Smooth muscle cell of the brain vasculature (primary cell): ENCODE results near the gene MR1.
"Not testable (repeated sequence)": the region's sequence is repeated elsewhere in the genome, so short reads cannot be mapped to it uniquely, and the experiment has no call there.

Experiments
- DNase-seq: peaks from one replicate; pipeline ENCODE4 v3.0.0-alpha.2; 2012; ENCODE audit warnings: low read depth, low spot score

MR1 gene

DNA sequence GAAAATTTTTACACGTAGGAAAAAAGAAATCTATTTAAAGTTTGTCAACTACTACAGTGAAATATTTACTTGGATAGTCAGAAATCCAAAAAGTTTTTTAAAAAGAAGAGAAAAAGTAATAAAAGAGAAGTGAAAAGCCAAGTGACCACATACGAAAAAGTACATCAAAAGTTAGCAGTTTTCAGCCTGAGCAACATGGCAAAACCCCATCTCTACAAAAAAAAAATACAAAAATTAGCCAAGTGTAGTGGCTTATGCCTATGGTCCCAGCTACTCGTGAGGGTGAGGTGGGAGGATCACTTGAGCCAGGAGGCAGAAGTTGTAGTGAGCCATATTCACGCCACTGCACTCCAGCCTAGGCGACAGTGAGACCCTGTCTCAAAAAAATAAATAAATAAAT lies 5.2 kb upstream of the MR1 start:
- no peak for DNase-seq

DNA sequence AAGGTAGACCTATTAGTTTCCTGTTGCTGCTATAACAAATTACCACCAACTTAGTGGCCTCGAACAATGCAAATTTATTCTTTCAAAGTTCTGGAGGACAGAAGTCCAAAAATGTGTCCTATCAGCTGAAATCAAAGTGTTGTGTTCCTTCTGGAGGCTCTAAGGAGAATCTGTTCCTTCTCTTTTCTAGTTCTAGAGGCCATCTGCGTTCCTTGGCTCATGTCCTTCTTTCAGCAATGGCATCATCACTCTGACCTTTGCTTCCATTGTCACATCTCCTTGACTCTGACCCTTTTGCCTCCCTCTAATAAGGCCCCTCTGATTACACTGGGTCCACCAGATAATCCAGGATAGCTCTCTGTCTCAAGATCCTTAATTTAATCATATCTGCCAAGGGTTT lies 1.2 kb upstream of the MR1 start:
- DNase-seq, result no peak

DNA sequence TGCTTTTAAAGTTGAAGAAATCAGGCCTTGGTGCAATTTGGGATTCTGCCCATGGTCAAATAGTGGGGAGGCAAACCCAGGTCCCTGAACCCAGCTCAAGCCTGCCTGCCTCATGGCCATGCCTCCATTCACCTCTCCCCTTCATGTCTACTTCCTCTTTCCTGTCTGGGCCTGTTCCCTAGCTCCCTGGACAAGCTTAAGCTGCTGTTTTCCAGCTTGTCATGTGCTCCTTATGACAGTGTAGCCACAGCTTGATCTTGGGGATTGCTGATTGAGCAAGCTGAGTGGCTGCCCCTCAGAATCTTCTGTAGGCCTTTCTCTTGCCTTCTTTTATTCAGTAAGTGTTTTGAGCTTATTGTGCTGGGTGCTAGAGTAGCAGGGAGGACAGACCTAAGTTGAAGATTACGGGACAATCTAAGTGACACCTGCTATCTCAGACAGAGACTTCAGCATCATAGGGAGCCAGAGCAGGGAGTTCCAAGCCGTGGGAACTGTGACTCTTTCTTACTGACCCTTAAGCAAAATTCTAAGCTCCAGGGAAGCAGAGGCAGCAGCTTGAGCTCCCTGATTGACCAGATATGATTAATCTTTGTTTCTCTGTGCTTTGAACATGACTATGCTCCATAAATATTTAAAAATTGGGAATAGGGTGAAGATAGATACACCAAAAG lies 520 bp upstream of the MR1 start:
- peak; percentile 4 for DNase-seq

DNA sequence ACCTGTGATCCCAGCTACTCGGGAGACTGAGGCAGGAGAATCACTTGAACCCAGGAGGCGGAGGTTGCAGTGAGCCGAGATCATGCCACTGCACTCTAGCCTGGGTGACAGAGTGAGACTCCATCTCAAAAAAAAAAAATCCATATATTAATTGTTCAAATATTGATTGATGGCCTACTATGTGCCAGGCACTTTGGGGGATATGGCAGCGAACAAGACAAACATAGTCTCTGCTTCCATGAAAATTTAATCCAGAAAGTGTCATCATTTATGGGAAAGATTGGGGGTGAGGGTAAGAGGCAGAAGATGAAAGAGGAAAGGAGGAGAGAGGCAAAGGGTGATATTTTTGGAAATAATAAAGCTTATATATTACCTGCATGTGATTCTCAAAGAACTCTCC lies 1.4 kb downstream of the MR1 start:
- not testable (repeated sequence) for DNase-seq

DNA sequence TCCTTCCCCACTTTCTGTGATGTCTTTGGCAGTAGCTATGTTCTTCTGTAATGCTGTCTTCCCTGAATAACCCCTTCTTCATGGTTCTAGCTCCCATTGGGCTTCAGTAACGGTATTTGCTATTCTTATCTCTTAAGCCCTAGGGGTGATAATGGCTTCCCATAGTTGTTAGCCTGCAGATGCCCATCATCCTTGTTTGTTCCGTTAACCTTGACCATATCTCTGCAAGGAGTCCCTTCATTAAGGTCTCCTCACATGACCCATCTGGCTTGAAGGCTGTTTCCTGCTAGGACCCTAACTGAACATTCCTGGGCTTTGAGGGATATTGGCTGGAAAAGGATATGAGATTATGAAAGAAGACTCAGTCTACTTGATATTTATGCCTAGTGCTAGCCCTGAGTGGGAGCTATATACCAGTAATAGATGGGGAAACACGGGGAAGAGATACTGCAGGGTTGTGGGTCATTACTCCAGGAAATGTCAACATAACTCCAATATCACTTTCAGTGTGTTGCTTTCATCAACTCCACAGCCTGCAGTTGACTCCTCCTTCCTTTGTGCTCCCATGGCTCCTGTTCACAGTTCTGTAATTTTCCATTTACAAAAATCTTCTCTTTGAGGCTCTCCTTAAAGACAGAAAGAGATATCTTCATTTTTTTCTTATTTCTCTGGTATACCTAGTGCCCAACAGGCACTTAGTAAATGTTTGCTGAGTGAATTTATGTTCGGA lies 2.5 kb downstream of the MR1 start:
- no peak for DNase-seq

DNA sequence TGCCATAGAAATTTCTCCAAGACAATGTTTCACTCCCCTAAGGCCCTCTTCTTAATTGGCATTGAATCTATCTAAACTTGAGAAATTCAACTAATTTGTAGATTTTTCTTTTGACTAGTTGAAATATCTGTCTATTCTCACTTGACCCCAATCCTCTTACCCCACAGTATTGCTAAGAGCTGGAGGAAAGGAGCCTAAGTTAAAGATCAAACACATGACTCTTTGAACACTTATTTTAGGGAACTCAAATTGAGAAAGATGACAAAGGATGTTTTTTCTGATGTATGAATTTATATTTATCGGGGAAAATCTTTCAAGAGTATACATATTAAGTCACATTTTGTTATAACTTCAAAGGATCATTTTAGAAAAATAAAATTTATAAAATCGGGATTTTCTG lies 3.6 kb downstream of the MR1 start:
- DNase-seq, result no peak

DNA sequence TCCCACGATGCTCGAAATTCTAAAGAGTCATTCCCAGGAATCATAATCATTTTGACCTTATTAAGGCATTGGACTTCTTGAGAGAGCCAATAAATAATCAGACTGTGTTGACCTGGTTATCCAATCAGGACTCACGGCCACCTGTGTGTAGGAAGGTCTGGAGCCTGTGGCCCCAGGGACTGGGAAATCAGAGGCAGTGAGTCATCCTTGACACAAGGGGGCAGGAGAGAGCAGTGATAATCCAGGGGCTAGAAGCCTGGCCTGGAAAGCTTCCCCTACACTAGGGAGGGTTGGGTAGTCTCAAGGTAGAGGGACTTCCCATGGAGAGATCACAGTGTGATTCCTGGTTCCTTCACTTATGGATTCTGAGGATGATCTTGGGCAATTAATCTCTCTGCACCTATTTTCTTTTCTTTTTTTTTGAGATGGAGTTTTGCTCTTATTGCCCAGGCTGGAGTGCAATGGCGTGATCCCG lies 4.7 kb downstream of the MR1 start:
- DNase-seq, result peak; percentile 28

DNA sequence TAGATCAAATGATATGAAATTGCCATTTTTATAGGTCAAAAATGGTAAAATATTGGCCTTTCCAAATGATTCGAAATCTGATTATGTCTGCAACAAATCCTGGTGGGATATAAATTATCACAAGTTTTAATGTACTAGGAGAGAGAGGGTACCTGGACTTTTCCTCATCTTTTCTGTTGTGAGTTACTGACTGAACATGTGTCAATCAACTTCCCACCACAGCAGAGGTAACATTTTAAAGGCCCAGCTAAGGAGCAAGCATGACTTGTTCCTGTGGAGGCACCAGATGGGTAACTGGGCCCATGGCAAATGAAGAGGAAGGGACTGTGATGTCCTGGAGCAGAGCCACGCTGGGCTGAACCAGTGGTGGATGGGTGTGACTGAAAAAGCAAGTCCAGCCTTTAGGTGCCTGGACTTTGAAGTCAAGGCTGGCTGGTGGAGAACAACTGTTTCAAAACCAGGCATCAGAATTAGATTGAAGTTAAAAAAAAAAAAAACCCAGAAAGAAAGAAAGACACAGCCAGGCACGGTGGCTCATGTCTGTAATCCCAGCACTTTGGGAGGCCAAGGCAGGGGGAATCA lies 6.6 kb downstream of the MR1 start:
- DNase-seq, result no peak

DNA sequence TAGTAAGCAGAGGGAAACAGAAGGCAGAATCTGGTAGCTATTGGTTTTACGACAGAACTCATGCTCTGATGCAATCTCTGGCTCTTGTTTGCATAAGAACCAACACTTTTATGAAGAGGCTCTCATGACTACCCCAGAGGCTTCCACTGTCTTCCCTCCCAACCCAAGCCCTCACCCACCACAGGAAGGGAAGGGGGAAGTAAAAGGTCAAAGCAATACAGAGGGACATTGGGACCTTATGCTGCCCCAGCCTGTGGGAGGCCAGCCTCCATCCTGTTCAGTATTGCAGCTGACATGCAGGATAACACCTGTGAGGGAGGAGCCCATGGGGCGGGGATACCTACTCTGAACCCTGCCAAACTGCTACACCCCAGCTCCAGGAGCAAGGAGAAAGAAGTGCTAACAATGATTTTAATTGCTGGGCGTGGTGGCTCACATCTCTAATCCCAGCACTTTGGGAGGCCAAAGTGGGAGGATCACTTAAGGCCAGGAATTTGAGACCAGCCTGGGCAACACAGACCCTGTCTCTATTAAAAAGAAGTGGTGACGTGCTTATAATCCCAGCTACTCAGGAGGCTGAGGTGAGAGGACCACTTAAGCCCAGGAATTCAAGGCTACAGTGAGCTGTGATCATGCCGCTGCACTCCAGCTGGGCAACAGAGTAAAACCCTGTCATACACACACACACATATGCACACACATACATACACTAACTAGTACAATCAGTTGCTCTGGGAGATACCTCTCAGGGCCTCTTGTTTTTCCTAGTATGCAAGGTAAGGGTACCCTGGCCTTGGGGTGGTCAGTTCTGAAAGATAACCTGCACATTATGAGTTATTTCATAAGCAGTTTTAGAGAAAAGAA lies 9.5 kb downstream of the MR1 start:
- DNase-seq, result no peak

DNA sequence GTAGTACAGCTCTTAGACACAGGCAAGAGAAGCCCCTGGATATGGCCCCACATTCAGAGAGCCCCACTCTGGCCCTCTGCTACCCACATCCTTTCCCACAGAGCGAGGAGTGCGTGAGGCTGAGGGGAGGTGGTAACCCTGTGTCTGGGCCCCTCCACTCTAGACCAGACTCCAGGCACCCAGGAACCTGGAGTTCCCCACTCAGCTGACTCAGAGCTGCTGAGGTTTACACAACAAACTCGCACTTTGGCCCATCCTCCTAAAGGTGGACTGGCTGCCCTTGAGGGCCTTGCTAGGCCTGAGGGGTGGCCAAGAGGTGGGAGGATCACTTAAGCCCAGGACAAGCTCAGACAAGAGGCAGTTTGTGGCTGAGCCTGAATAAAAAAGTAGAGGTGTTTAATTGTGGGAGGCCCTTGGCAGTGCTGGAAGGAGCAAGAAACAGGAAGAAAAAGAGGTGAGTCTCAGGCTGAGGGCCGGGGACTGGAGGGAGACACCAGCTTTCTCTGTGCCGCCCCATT lies 10.7 kb downstream of the MR1 start:
- DNase-seq, result no peak

DNA sequence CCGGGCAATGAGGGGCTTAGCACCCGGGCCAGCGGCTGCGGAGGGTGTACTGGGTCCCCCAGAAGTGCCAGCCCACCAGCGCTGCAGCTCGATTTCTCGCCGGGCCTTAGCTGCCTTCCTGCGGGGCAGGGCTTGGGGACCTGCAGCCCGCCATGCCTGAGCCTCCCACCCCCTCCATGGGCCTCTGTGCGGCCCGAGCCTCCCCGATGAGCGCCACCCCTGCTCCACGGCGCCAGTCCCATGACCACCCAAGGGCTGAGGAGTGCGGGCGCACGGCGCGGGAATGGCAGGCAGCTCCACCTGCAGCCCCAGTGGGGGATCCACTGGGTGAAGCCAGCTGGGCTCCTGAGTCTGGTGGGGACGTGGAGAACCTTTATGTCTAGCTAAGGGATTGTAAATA lies 12.2 kb downstream of the MR1 start:
- DNase-seq, result not testable (repeated sequence)

DNA sequence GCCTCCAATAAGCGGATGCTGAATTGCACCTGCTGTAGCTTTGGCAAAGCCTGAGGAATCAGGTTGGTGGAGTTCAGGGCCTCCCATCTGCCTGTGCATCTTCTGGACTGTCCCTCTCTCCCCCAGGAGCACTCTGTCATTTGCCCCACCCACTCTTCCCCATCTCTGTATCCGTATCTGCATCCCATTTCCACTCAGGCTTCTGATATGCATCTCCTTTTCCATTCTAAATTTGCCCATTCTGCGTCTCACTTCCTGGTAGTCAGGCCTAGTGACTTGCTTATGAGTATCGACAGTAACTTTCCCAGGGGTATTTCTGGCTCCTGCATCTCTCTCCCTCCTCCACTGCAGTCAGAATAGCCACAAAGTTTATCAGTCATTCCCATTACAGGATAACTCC lies 15.6 kb downstream of the MR1 start:
- no peak for DNase-seq

DNA sequence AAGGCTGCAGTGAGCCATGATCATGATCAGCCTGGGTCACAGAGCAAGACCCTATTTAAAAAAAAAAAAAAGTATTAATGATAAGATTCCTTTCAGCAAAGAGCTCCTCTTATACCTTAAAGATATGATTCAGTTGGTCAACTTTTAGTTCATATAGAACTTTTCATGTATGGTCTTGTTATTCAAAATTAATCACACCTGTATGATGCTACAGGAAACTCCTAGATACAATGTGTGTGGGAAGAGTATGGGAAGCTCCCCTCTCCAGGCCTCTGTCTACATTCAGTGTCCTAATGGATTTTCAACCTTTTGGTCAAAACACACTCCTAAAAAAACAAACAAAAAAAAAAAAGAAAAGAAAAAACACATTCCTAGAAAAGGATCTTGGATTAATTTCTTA lies 17.1 kb downstream of the MR1 start:
- DNase-seq, result no peak

DNA sequence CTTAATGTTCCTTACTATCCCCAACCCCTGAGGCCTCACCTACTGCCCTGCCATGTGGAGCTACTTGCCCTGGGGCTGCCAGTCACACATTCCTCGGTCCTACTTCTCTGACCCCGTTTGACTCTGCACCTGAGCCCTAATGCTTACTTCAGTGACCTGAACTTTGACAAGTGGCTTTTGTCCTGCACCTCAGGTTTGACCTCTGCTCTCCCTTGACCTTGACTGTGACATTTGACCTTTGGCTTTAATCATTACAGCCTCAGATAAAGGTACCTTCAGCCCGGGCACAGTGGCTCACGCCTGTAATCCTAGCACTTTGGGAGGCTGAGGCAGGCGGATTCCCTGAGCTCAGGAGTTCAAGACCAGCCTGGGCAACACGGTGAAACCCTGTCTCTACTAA lies 22.8 kb downstream of the MR1 start:
- DNase-seq, result no peak

DNA sequence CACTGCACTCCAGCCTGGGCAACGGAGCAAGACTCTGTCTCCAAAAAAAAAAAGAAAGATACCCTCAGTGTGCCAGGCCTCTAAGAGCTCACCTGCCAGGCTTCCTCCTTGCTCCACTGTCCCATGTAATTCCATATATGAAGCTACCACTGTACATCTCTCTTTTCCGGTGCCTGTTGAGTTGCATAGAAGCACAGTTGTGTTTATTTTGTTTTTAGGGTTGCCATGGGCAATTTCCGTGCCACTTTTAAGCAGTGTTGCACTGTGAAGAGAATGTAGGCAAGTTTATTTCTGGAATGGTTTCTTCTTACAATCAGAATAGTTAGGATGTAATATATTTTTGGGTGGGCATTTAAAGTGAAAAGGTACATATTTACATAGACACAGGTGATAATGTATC lies 23.3 kb downstream of the MR1 start:
- DNase-seq, result no peak

DNA sequence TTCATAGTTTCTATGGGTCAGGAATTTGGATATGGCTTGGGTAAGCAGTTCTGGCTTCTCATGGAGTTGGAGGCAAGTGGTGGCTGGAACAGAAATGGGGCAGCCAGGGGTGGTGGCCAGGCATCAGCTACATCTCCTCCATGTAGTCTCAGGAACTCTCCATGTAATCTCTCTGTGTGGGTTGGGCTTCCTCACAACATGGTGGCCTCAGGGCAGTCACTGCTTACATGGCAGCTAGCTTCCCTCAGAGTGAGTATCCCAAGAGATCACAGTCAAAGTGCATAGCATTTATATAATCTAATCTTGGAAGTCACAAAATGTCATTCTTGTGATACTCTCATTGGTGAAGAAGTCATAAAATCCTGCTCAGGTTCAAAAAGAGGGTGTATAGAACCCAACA lies 25.7 kb downstream of the MR1 start:
- DNase-seq, result no peak

DNA sequence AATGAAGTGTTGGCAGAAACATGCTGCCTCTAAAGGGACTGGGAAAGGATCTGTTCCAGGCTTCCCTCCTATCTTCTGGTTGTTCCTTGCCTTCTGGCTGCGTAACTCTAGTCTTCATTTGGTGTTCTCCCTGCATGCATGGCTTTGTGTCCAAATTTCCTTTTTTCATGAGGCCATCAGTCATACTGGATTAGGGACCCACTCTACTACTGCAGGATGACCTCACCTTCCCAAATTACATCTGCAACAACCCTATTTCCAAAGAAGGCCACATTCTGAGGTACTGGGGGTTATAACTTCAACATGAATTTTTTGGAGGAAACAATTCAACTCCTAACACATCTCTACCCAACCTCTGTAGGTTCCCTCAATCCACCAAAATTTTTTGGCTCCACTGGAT lies 26.3 kb downstream of the MR1 start:
- DNase-seq, result no peak

DNA sequence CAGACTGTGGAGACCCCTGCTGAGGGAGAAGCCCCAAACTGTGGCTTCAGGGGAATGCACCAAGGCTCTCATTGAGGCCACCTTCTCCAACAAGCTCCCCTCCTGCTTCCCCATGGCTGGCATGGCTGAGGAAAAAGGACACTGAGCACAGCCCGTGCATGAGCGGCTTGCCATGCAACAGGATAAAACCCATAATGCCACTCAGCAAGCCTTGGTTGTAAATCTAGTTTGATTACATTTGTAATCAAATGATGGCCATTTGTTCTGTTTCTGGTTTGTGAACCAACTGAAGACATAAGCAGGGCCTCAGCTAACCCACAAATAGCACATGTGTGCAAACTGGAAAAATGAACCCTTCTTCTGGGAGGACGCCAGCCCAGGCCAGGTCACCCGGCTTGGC lies 27.2 kb downstream of the MR1 start:
- DNase-seq, result not testable (repeated sequence)

DNA sequence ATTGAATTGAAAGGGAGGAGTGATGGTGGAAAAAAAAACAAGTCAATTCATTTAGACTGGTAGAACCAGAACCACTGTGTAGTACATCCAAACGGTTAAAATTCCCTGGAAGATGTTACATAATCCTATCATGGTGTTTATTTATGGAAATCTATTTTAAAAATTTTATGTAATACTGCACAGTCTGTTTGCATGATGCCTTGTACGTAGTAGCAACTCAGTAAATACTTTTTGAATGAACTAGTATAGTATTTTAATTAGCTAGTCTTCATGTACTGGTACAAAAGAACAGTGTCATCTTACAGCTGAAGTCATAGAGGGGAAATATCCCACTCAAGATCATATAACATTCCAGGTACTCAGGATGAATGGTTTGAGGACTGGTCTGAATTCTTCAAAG lies 27.7 kb downstream of the MR1 start:
- no peak for DNase-seq

DNA sequence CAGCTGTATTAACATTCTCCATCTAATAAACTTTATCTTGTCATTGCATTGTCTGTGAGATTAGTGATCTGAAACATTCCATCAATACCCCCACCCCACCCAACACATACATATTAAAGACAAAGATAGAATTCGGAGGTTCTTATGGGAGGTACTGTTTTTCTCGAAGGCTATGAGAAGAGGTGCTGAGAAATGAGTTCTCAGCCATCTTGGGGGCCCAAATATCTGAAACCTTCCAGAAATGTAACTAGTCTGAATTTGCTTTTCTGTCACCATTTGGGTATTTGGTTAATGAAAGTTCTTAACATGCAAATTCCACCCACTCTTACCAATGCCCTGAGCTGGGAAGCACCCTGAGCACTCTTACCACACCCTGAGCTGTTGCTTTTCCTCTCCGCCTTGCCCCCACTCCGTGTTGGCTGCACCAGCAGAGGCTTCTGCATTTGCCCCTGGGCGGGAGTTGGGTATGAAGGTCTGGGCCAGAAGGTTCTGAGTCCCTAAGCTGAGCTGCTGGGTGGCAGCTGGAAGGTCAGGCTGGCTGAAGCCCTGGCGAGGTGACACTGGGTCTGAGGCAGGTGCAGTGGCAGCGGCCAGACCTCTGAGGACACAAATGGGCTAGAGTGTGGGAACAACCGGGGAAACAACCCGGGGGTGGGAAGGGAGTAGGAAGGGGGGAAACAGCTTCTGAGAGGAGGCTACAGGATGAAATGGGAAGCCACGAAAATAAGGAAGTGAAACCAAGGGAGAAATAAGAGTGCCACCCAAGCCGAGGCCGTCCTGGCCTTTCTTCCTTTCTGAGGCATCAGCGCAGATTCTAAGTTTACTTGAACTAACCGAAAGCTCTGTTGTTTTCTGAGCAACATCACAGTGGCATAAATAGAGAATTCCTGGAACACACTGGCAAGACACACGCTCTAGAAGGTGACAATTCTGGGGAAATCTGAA lies 28.4 kb downstream of the MR1 start:
- no peak for DNase-seq
